ENCODE results near the gene NKD2.

The NKD2 gene

DNA sequence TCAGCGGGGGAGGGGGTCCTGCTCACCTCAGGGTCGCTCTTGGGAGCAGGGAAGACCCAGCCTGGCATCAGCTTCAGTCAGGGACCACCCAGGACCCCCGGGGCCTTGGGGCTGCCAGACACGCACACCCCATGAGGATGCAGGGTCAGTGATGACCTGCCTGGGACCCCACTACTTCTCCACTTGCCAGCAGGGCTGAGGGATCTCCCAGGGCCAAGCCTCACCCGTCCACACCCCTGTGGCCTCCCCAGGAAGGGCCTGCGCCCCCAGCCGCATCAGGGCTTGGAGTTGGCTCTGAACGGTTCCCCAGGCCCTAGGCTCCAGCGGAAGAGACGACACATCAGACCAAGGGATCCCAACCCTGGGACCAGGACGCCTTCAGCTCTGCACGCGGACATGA lies 69.6 kb downstream of the NKD2 start:
- H3K4me1 ChIP-seq: no peaks in the 10 kb centered on the region
- peaks cover under 1% of the 10 kb centered on the region for H3K79me2 ChIP-seq
- no peak overlapping the region for H3K4me3 ChIP-seq (ENCODE audit: low read depth, low read length)
- TF ChIP-seq, protein P1, sequence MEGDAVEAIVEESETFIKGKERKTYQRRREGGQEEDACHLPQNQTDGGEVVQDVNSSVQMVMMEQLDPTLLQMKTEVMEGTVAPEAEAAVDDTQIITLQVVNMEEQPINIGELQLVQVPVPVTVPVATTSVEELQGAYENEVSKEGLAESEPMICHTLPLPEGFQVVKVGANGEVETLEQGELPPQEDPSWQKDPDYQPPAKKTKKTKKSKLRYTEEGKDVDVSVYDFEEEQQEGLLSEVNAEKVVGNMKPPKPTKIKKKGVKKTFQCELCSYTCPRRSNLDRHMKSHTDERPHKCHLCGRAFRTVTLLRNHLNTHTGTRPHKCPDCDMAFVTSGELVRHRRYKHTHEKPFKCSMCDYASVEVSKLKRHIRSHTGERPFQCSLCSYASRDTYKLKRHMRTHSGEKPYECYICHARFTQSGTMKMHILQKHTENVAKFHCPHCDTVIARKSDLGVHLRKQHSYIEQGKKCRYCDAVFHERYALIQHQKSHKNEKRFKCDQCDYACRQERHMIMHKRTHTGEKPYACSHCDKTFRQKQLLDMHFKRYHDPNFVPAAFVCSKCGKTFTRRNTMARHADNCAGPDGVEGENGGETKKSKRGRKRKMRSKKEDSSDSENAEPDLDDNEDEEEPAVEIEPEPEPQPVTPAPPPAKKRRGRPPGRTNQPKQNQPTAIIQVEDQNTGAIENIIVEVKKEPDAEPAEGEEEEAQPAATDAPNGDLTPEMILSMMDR (IDR thresholded peaks at IDR 0.05): no peak
- no peak overlapping the region for H3K4me2 ChIP-seq (ENCODE audit: low read length)
- no peaks in the 10 kb centered on the region for H3K27me3 ChIP-seq (ENCODE audit: control insufficient read depth, insufficient read depth, low read length)
- no peak overlapping the region for H3K9ac ChIP-seq
- no peaks in the 10 kb centered on the region for H3K9me3 ChIP-seq (ENCODE audit: control insufficient read depth, low read length)
- H3K36me3 ChIP-seq (ENCODE audit: control insufficient read depth, insufficient read depth, low read length): no peaks in the 10 kb centered on the region
- H2AFZ ChIP-seq: no peak overlapping the region
- no peak overlapping the region for H3K27ac ChIP-seq

DNA sequence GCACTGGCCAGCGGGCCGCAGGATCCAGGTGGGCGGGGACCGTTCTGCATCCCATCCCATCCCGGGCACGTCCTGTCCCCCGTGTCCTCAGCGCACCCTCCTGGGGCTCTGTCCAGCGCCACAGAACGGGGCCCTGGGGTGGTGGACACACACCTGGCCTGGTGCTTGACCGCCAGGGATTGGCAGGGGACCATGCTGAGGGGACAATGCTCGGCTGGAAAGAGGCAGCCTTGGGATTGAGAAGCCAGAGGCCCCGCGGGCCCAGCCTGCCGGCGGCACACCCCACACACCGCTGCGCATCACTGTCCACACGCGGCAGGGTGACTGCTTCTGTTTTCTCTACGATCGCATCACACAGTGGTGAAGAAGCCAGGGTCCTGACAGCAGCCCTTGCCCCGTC lies 70.2 kb downstream of the NKD2 start:
- H3K27me3 ChIP-seq (ENCODE audit: control insufficient read depth, insufficient read depth, low read length): no peaks in the 10 kb centered on the region
- H3K9ac ChIP-seq: no peak overlapping the region
- no peak overlapping the region for H3K4me3 ChIP-seq (ENCODE audit: low read depth, low read length)
- TF ChIP-seq, protein P1 (IDR thresholded peaks at IDR 0.05): no peak
- peaks cover 2% of the 10 kb centered on the region for H3K79me2 ChIP-seq
- H3K4me1 ChIP-seq: no peaks in the 10 kb centered on the region
- no peak overlapping the region for H3K4me2 ChIP-seq (ENCODE audit: low read length)
- no peak overlapping the region for H3K27ac ChIP-seq
- H3K36me3 ChIP-seq (ENCODE audit: control insufficient read depth, insufficient read depth, low read length): no peaks in the 10 kb centered on the region
- H3K9me3 ChIP-seq (ENCODE audit: control insufficient read depth, low read length): no peaks in the 10 kb centered on the region
- H2AFZ ChIP-seq: no peak overlapping the region

DNA sequence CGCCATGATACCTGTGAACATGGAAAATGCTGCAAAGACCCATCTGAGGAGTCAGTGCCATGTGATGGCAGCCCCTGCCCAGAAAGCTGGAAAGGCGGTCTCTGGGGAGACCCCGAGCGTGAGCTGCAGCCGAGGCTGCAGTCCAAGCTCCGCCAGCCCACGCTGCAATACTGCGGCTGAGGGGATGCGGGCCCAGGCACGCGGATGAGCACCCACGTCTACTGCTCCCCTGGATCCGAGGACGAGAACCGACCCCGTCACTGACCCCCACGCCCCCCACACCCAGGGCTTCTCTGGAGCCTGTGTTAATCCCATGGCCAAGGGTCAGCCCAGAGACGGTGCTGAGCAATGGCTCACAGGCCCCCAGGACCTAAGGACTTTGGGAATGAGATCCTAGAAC lies 70.9 kb downstream of the NKD2 start:
- H3K27me3 ChIP-seq (ENCODE audit: control insufficient read depth, insufficient read depth, low read length): no peaks in the 10 kb centered on the region
- H3K9me3 ChIP-seq (ENCODE audit: control insufficient read depth, low read length): no peaks in the 10 kb centered on the region
- no peak overlapping the region for H3K27ac ChIP-seq
- no peak overlapping the region for H3K4me2 ChIP-seq (ENCODE audit: low read length)
- TF ChIP-seq, protein P1 (IDR thresholded peaks at IDR 0.05): no peak
- no peak overlapping the region for H2AFZ ChIP-seq
- H3K79me2 ChIP-seq: peaks cover 2% of the 10 kb centered on the region
- H3K36me3 ChIP-seq (ENCODE audit: control insufficient read depth, insufficient read depth, low read length): no peaks in the 10 kb centered on the region
- H3K4me3 ChIP-seq (ENCODE audit: low read depth, low read length): no peak overlapping the region
- no peak overlapping the region for H3K9ac ChIP-seq
- no peaks in the 10 kb centered on the region for H3K4me1 ChIP-seq

DNA sequence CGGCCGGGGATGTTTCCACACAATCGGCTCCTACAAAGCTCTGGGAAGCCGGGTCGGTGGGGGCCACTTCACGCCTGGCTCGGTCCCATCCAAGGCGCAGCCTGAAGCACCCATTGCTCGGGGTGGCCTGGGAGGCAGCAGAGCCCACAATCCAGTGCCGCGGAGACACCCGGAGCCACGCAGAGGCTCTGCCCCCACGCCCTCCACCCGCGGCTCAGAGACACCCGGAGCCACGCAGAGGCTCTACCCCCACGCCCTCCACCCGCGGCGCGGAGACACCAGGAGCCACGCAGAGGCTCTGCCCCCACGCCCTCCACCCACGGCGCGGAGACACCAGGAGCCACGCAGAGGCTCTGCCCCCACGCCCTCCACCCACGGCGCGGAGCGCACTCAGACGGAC lies 71.4 kb downstream of the NKD2 start:
- H3K27me3 ChIP-seq (ENCODE audit: control insufficient read depth, insufficient read depth, low read length): no peaks in the 10 kb centered on the region
- H2AFZ ChIP-seq: no peak overlapping the region
- peaks cover 2% of the 10 kb centered on the region for H3K79me2 ChIP-seq
- no peaks in the 10 kb centered on the region for H3K9me3 ChIP-seq (ENCODE audit: control insufficient read depth, low read length)
- no peak overlapping the region for H3K27ac ChIP-seq
- H3K4me2 ChIP-seq (ENCODE audit: low read length): no peak overlapping the region
- TF ChIP-seq, protein P1 (IDR thresholded peaks at IDR 0.05): no peak
- H3K9ac ChIP-seq: no peak overlapping the region
- no peaks in the 10 kb centered on the region for H3K36me3 ChIP-seq (ENCODE audit: control insufficient read depth, insufficient read depth, low read length)
- H3K4me3 ChIP-seq (ENCODE audit: low read depth, low read length): no peak overlapping the region
- no peaks in the 10 kb centered on the region for H3K4me1 ChIP-seq

DNA sequence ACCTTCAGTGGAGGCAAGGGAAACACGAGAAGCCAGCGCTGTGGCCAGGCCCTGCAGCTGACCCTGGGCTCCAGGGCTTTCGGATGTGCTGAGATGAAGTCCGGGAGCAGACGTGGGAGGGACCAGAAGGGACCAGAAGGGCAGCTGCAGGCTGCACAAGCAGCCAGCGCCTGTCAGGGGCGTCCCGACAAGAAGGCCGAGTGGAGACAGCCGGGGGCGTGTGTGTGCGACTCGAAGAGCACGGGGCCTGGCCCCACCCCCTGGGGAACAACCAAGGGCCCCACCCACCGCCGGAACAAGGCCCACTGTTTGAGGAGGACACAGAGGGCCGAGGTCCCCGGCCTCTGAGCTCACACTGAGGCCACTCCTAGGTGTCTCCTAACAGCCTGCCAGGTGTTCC lies 71.8 kb downstream of the NKD2 start:
- TF ChIP-seq, protein P1 (IDR thresholded peaks at IDR 0.05): no peak
- Histone ChIP-seq H3K4me3 (ENCODE audit: low read depth, low read length) (no peak overlapping the region), H3K27me3 (ENCODE audit: control insufficient read depth, insufficient read depth, low read length) (no peaks in the 10 kb centered on the region), H3K9ac (no peak overlapping the region), H3K27ac (no peak overlapping the region), H3K79me2 (peaks cover 2% of the 10 kb centered on the region), H2AFZ (no peak overlapping the region), H3K4me2 (ENCODE audit: low read length) (no peak overlapping the region), H3K9me3 (ENCODE audit: control insufficient read depth, low read length) (no peaks in the 10 kb centered on the region), H3K36me3 (ENCODE audit: control insufficient read depth, insufficient read depth, low read length) (no peaks in the 10 kb centered on the region), H3K4me1 (no peaks in the 10 kb centered on the region)

Data from parathyroid adenoma (tissue), 2 donors.